ENCODE data around the gene PIGN. TPM values are rescaled to one million over a fixed set of nuclear protein-coding genes. Genes with fewer than 3 reads are reported as not detected.

Gene PIGN
- polyA plus RNA-seq (2011; rRNA removed) (25.1 and 33.7 TPM in 2 replicates), polyA minus RNA-seq (2011; rRNA and poly(A)+ RNA removed) (45.3 and 63.5 TPM in 2 replicates)

DNA sequence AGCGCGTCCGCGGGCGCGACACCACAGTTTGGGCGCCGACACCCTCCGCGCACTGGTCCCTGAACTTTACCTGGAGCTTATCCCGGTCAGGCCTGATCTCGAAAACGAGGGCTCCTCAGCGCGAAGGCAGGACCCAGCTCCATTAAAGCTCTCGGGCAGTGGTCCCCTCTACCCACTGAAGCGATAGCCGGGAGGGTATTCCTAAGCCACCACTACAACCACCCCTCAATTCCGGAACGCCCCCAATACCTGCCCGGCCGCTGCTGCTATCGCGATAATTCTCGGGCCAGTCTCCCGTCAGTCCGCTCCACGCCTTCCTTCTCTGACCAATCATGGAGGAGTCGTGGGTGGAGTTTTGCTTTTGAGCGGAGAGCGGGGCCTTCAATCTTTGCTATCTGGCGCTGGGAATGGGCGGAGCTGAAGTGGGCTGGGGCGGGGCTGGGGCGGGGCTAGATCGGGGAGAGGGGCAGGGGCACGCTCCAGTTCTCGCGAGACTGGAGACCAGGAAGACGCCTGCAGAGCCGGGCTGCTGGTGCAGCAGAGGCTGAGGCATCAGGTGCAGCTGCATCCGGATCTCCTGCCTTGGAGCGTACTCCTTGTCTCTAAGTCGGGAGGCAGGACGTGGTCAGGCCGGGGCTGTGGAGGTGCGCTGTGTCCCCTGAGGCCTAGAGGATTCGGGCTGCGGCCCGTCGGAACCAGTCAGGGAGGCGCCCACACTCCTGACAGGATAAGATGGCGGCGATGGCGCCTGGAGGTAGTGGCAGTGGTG, at the start of gene PIGN, which contains the start of gene RELCH:
PIGN (minus strand) TSS at position 283 of the 769 bp plus-strand sequence. CDS start 25,703 bp downstream, outside the sequence.
RELCH (plus strand) TSS at position 482 of the 769 bp plus-strand sequence; CDS start at position 733, 251 bp downstream.
- DNase-seq (ENCODE audit: low read depth, low spot score) = peak; percentile 96
- CTCF ChIA-PET = interaction anchor here (0.9 to 2.8 kb wide), 4 partner anchors 10 to 397 kb away, joined by 3 to 25 read pairs (median 4); no protein-coding TSS in a partner anchor
- H3K4me3 ChIP-seq (ENCODE audit: low read depth, low read length) = peak within 1 kb of the TSS; percentile 97
- TF ChIP-seq, protein P1, sequence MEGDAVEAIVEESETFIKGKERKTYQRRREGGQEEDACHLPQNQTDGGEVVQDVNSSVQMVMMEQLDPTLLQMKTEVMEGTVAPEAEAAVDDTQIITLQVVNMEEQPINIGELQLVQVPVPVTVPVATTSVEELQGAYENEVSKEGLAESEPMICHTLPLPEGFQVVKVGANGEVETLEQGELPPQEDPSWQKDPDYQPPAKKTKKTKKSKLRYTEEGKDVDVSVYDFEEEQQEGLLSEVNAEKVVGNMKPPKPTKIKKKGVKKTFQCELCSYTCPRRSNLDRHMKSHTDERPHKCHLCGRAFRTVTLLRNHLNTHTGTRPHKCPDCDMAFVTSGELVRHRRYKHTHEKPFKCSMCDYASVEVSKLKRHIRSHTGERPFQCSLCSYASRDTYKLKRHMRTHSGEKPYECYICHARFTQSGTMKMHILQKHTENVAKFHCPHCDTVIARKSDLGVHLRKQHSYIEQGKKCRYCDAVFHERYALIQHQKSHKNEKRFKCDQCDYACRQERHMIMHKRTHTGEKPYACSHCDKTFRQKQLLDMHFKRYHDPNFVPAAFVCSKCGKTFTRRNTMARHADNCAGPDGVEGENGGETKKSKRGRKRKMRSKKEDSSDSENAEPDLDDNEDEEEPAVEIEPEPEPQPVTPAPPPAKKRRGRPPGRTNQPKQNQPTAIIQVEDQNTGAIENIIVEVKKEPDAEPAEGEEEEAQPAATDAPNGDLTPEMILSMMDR (IDR thresholded peaks at IDR 0.05; ENCODE audit: low read depth, low read length) = no peak
- H3K27ac ChIP-seq (ENCODE audit: low read depth, low read length) = peak within 1 kb of the TSS; percentile 49
- H3K9me3 ChIP-seq (ENCODE audit: control insufficient read depth, insufficient read depth, low read length) = peaks cover 8% of the 10 kb centered on the region; the same call in 1 of the 2 replicates
- POLR2A ChIA-PET = interaction anchor here (0.7 to 0.9 kb wide), 2 partner anchors 10 to 13 kb away, joined by 3 to 5 read pairs; no protein-coding TSS in a partner anchor
- H3K27me3 ChIP-seq (ENCODE audit: control insufficient read depth, insufficient read depth, low read length) = no peaks in the 10 kb centered on the region

DNA sequence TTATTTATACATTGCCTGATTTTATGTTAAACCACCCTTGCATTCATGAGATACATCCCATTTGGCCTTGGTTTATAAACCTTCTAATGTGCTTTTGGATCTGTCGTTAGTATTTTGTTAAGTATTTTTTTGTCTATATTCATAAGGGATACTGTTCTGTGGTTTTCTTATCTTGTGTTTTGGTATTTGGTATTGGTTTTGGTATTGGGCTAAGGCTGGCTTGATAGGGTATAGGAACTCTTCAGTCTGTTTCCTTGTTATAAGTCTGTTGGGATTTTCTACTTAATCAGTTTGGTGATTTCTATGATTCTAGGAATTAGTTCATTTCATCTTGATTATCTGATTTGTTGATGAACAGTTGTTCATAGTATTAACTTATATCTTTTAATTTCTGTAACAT, 49.4 kb upstream of the PIGN start:
- H3K27me3 ChIP-seq (ENCODE audit: control insufficient read depth, insufficient read depth, low read length) = no peaks in the 10 kb centered on the region
- no peak for DNase-seq (ENCODE audit: low read depth, low spot score)
- no peak overlapping the region for H3K27ac ChIP-seq (ENCODE audit: low read depth, low read length)
- ChIA-PET POLR2A (no interaction called here), CTCF (interaction anchor here (1.6 kb wide), 1 partner anchor 14 kb away, joined by 3 read pairs; no protein-coding TSS in a partner anchor)
- H3K4me3 ChIP-seq (ENCODE audit: low read depth, low read length) = no peak overlapping the region
- no peaks in the 10 kb centered on the region for H3K9me3 ChIP-seq (ENCODE audit: control insufficient read depth, insufficient read depth, low read length)
- TF ChIP-seq, protein P1 (IDR thresholded peaks at IDR 0.05; ENCODE audit: low read depth, low read length) = no peak

GRCh38 chr18:62226047-62226446, 39.2 kb upstream of the PIGN start:
- DNase-seq (ENCODE audit: low read depth, low spot score) = no peak
- Histone ChIP-seq H3K4me3 (ENCODE audit: low read depth, low read length) (no peak overlapping the region), H3K9me3 (ENCODE audit: control insufficient read depth, insufficient read depth, low read length) (no peaks in the 10 kb centered on the region), H3K27ac (ENCODE audit: low read depth, low read length) (no peak overlapping the region), H3K27me3 (ENCODE audit: control insufficient read depth, insufficient read depth, low read length) (no peaks in the 10 kb centered on the region)
- ChIA-PET CTCF (interaction anchor here (0.7 to 2.4 kb wide), 4 partner anchors 21 to 361 kb away, joined by 3 to 16 read pairs (median 3); no protein-coding TSS in a partner anchor), POLR2A (no interaction called here)
- TF ChIP-seq, protein P1 (IDR thresholded peaks at IDR 0.05; ENCODE audit: low read depth, low read length) = no peak

GRCh38 chr18:62224229-62224628, 37.4 kb upstream of the PIGN start:
- CTCF ChIA-PET = no interaction called here
- DNase-seq (ENCODE audit: low read depth, low spot score) = no peak
- no peaks in the 10 kb centered on the region for H3K27me3 ChIP-seq (ENCODE audit: control insufficient read depth, insufficient read depth, low read length)
- no peaks in the 10 kb centered on the region for H3K9me3 ChIP-seq (ENCODE audit: control insufficient read depth, insufficient read depth, low read length)
- H3K4me3 ChIP-seq (ENCODE audit: low read depth, low read length) = no peak overlapping the region
- no peak overlapping the region for H3K27ac ChIP-seq (ENCODE audit: low read depth, low read length)
- TF ChIP-seq, protein P1 (IDR thresholded peaks at IDR 0.05; ENCODE audit: low read depth, low read length) = no peak
- POLR2A ChIA-PET = no interaction called here

DNA sequence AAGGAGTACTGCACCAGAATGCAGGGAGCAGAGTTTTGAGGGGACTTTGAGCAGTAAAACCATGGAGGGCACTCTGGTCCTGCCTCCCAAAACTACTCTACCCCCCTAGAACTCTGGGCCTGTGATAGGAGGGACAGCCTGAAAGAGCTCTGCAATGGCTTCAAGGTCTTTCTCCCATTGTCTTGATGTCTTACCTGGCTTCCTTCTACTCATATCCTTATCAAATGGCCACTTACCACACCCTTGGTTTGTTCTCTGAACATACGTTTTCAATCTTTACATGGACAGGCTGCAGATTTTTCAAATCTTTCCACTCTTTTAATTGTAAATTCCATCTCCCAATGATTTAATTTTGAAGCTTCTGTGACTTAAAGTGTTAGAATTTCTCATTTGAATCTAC, 27.9 kb upstream of the PIGN start:
- Histone ChIP-seq H3K9me3 (ENCODE audit: control insufficient read depth, insufficient read depth, low read length) (no peaks in the 10 kb centered on the region), H3K27ac (ENCODE audit: low read depth, low read length) (no peak overlapping the region), H3K27me3 (ENCODE audit: control insufficient read depth, insufficient read depth, low read length) (no peaks in the 10 kb centered on the region), H3K4me3 (ENCODE audit: low read depth, low read length) (no peak overlapping the region)
- no peak for DNase-seq (ENCODE audit: low read depth, low spot score)
- ChIA-PET CTCF (interaction anchor here (1.1 kb wide), 1 partner anchor 32 kb away, joined by 3 read pairs; no protein-coding TSS in a partner anchor), POLR2A (no interaction called here)
- TF ChIP-seq, protein P1 (IDR thresholded peaks at IDR 0.05; ENCODE audit: low read depth, low read length) = no peak

Data from AG04450 (cell line).